ENCODE results near the gene RCAN1. TPM values are rescaled to one million over a fixed set of nuclear protein-coding genes. Genes with fewer than 3 reads are reported as not detected.
"Not testable (repeated sequence)": the region's sequence is repeated elsewhere in the genome, so short reads cannot be mapped to it uniquely, and the experiment has no call there.

Gene RCAN1
- total and polyA plus RNA-seq, 7 donors = 24.9 to 94.9 (median 38.4) TPM

DNA sequence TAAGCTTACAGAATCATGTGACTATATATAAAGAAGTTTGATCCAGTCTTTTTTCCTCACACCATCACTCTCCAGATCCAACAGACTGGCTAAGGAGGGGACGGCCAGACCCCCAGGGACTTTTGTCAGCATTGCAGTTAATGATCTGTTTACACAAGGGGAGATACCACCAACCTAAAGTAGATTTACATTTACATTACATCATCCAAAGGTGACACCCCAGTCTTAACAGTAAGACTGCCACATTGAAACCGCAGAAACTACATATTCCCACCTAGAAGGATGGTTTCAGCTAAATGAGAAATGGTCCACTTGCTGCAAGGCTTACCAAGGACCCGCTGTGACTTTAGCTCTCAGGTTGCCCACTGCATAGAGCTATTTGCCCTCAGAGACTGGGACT lies 3.4 kb downstream of the RCAN1 start:
- H3K4me3 ChIP-seq = no peak overlapping the region
- DNase-seq = no peak
- TF ChIP-seq, protein P1, sequence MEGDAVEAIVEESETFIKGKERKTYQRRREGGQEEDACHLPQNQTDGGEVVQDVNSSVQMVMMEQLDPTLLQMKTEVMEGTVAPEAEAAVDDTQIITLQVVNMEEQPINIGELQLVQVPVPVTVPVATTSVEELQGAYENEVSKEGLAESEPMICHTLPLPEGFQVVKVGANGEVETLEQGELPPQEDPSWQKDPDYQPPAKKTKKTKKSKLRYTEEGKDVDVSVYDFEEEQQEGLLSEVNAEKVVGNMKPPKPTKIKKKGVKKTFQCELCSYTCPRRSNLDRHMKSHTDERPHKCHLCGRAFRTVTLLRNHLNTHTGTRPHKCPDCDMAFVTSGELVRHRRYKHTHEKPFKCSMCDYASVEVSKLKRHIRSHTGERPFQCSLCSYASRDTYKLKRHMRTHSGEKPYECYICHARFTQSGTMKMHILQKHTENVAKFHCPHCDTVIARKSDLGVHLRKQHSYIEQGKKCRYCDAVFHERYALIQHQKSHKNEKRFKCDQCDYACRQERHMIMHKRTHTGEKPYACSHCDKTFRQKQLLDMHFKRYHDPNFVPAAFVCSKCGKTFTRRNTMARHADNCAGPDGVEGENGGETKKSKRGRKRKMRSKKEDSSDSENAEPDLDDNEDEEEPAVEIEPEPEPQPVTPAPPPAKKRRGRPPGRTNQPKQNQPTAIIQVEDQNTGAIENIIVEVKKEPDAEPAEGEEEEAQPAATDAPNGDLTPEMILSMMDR (IDR thresholded peaks at IDR 0.05) = no peak
- WGBS, 3 donors = 91 to 93% (median 92%) methylated on average over 3 of the region's 3 CpGs
- no peaks in the 10 kb centered on the region for H3K9me3 ChIP-seq
- no peaks in the 10 kb centered on the region for H3K36me3 ChIP-seq (ENCODE audit: insufficient read depth in 1 of 2, low read depth in 1 of 2)
- peaks cover 9% of the 10 kb centered on the region for H3K4me1 ChIP-seq
- H3K27ac ChIP-seq = no peak overlapping the region
- no peaks in the 10 kb centered on the region for H3K27me3 ChIP-seq (ENCODE audit: insufficient read depth in 3 of 3, low read length in 2 of 3)
- intact Hi-C loops (cut with DNase I) = loop anchor here in 1 of 2 donors (10.0 kb wide), 1 partner anchor 697 kb away; the partner anchor contains the start of gene ATP5PO
- ATAC-seq = no peak

DNA sequence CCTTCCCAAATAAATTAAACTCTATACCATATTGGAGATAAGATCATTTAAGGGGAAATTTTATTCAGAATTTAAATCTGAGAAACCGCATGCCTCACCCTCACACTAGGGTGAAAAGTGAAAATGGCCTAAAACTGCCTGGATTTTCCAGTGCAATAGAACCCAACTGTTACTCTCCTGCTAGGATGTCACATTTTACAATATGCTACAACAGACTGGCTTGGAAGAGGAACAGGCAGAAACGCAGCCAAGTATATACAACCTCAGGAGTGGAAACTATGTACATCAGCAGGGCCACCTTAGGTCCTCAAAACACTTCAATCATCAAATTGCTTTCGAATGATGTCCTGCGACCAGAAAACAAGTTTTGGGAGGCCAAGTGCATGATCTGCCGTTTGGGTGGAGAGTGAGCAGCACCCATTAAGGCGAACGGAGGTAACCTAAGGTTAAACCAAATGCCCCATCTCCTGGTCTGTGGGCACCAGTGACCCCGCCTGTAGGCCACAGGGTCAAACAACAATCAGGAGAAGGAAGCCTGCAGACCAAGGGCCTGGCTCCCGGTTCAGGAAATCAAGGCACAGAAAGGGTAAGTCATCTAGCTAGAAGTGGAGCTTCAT lies 4.9 kb downstream of the RCAN1 start:
- Histone ChIP-seq H3K27me3 (ENCODE audit: insufficient read depth in 3 of 3, low read length in 2 of 3) (no peaks in the 10 kb centered on the region), H3K4me1 (peaks cover 5% of the 10 kb centered on the region)

DNA sequence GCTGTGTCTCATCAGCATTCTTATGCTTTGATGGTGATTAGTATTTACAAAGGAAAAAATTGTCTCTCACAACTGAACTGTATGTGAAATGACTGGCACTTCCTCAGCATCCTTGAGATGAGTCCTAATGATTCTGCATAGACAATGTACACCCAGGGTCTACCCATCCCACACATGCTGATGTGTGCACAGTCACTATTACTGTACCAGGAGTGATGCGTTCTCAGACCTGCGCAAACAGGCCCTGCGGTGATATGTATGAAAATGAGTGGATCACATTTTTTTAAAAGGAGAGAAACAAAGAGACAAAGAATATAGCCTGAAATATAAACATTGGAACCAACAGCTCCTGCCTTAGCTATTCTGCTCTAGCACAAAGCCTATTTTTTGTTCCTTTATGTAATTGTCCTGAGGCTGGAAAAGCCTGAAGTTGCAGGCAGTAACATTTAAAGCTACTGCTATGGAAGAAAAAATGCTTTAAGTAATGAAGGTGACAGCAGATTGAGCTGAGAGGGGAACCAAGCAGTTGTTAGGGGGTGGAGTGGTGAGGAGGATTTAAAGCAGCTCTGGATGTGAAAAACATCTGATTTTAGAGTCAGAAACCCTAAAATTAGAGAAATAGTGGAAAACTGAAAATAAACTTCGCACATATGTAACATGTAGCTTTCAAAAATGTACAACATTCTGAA lies 5.5 kb downstream of the RCAN1 start:
- WGBS, 3 donors = 93 to 98% (median 96%) methylated on average over 4 of the region's 4 CpGs
- ATAC-seq = no peak
- intact Hi-C loops (cut with DNase I) = no loop called here
- H3K27me3 ChIP-seq (ENCODE audit: insufficient read depth in 3 of 3, low read length in 2 of 3) = no peaks in the 10 kb centered on the region
- TF ChIP-seq, protein P1 (IDR thresholded peaks at IDR 0.05) = no peak
- H3K9me3 ChIP-seq = no peaks in the 10 kb centered on the region
- peaks cover 5% of the 10 kb centered on the region for H3K4me1 ChIP-seq
- H3K36me3 ChIP-seq (ENCODE audit: insufficient read depth in 1 of 2, low read depth in 1 of 2) = no peaks in the 10 kb centered on the region
- H3K4me3 ChIP-seq = no peak overlapping the region
- no peak overlapping the region for H3K27ac ChIP-seq
- no peak for DNase-seq

More for the DNA sequence above, 4.9 kb downstream of the RCAN1 start:
- no peak for DNase-seq
- no peaks in the 10 kb centered on the region for H3K9me3 ChIP-seq
- no peak for ATAC-seq
- TF ChIP-seq, protein P1 (IDR thresholded peaks at IDR 0.05) = no peak
- H3K36me3 ChIP-seq (ENCODE audit: insufficient read depth in 1 of 2, low read depth in 1 of 2) = no peaks in the 10 kb centered on the region
- H3K4me3 ChIP-seq = no peak overlapping the region
- intact Hi-C loops (cut with DNase I) = loop anchor here in 1 of 2 donors (10.0 kb wide), 1 partner anchor 695 kb away; the partner anchor contains the start of gene ATP5PO
- 69 to 75% (median 71%) methylated on average over 9 of the region's 9 CpGs for WGBS, 3 donors
- H3K27ac ChIP-seq = no peak overlapping the region

DNA sequence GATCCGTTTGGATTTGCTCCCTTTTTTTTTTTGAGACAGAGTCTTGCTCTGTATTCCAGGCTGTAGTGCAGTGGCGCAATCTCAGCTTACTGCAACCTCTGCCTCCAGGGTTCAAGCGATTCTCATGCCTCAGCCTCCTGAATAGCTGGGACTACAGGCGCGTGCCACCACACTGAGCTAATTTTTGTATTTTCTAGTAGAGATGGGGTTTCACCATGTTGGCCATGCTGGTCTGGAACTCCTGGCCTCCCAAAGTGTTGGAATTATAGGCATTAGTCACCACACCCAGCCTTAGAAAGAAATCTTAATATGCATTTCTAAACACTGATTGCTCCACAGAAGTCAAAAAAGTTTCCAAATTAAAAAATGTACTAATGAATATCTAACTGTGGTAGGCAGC lies 7.5 kb downstream of the RCAN1 start:
- 90 to 94% (median 91%) methylated on average over 5 of the region's 5 CpGs for WGBS, 3 donors
- H3K4me1 ChIP-seq, ATAC-seq: not testable (repeated sequence)

DNA sequence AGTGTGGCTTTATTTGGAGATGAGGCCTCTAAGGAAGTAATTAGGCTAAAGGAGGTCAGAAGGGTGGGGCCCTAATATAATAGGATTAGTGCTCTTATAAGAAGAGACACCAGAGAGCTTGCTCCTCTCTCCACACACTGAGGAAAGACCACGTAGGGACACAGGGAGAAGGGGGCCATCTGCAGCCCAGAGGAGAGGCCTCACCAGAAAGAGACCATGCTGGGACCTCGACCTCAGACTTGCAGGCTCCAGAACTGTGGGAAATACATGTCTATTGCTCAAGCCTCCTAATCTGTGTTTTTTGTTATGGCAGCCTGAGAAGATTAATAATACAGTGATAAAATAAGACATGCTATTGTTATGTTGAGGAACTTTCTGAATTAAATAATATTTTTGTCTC lies 8.3 kb downstream of the RCAN1 start:
- Histone ChIP-seq H3K36me3 (ENCODE audit: insufficient read depth in 1 of 2, low read depth in 1 of 2) (no peaks in the 10 kb centered on the region), H3K4me3 (no peak overlapping the region), H3K27ac (no peak overlapping the region), H3K9me3 (no peaks in the 10 kb centered on the region), H3K4me1 (no peaks in the 10 kb centered on the region), H3K27me3 (ENCODE audit: insufficient read depth in 3 of 3, low read length in 2 of 3) (no peaks in the 10 kb centered on the region)
- no peak for DNase-seq
- 48 to 69% (median 63%) methylated on average over 2 of the region's 2 CpGs for WGBS, 3 donors
- intact Hi-C loops (cut with DNase I) = no loop called here
- TF ChIP-seq, protein P1 (IDR thresholded peaks at IDR 0.05) = no peak
- ATAC-seq = no peak

More for the DNA sequence above, 7.5 kb downstream of the RCAN1 start:
- H3K4me3 ChIP-seq; H3K27ac ChIP-seq; H3K9me3 ChIP-seq; DNase-seq; H3K27me3 ChIP-seq (ENCODE audit: insufficient read depth in 3 of 3, low read length in 2 of 3); intact Hi-C loops (cut with DNase I); H3K36me3 ChIP-seq (ENCODE audit: insufficient read depth in 1 of 2, low read depth in 1 of 2): not testable (repeated sequence)
